SK-N-SH (cell line): ENCODE results near the gene KANTR. TPM values are rescaled to one million over a fixed set of nuclear protein-coding genes. Genes with fewer than 3 reads are reported as not detected.
"Not testable (repeated sequence)": the region's sequence is repeated elsewhere in the genome, so short reads cannot be mapped to it uniquely, and the experiment has no call there.

Experiments
- CTCF ChIA-PET: fragments of 300-600, 350-600 bp; formaldehyde crosslinking; extraction: SDS; loops from one replicate; lab custom pipeline; 2021; lab: Yijun Ruan, JAX
- POLR2A ChIA-PET: fragments of 350-600 bp; sonication (Branson Sonifier 250); formaldehyde crosslinking; extraction: SDS; loops from one replicate; lab custom pipeline; 2020; ENCODE audit warnings: antibody characterized with exemption, inconsistent platforms; lab: Yijun Ruan, JAX
- DNase-seq: peaks from one replicate; pipeline ENCODE4 v3.0.0; 2012
- H2AFZ ChIP-seq: fragments of 200-600 bp; sonication (generic); 2 replicates; pipeline ENCODE4 v1.8.1; 2016; ENCODE audit warnings: antibody characterized with exemption, mild to moderate bottlenecking, low read depth
- H3F3A ChIP-seq: fragments of 200-600 bp; sonication (generic); replicated peaks from 2 replicates; pipeline ENCODE3; 2016; ENCODE audit warnings: antibody characterized with exemption, mild to moderate bottlenecking; ENCODE audit not compliant: insufficient read depth
- H3K27ac ChIP-seq, 2 experiments: fragments of 200-500 bp in 1 of 2; fragments of 200-600 bp in 1 of 2; sonication (Bioruptor generic) in 1 of 2; sonication (generic), shearing (Covaris generic) in 1 of 2; 2 replicates each; pipeline versions ENCODE4 v1.5.1 to v1.6.1; 2014 to 2016; ENCODE audit warnings: low read depth in 2 of 2, inconsistent platforms in 1 of 2, low read length in 1 of 2, mild to moderate bottlenecking in 1 of 2, mixed read lengths in 1 of 2
- H3K27me3 ChIP-seq: fragments of 200-600 bp; sonication (generic), shearing (Covaris generic); 2 replicates; pipeline ENCODE4 v1.6.1; 2016; ENCODE audit warnings: mixed run types; ENCODE audit not compliant: insufficient read depth
- H3K36me3 ChIP-seq, 2 experiments: fragments of 200-500 bp in 1 of 2; fragments of 200-600 bp in 1 of 2; sonication (Bioruptor generic) in 1 of 2; sonication (generic) in 1 of 2; replicated peaks in 1 of 2; 2 replicates each; pipeline versions ENCODE3 to v1.5.1; 2014 to 2016; ENCODE audit warnings: low read length in 1 of 2, mild to moderate bottlenecking in 1 of 2; ENCODE audit not compliant: insufficient read depth in 2 of 2, control insufficient read depth in 1 of 2
- H3K4me1 ChIP-seq, 2 experiments: fragments of 200-500 bp in 1 of 2; fragments of 200-600 bp in 1 of 2; sonication (Bioruptor generic) in 1 of 2; sonication (generic), shearing (Covaris generic) in 1 of 2; 2 replicates each; pipeline versions ENCODE4 v1.5.1 to v1.6.1; 2014 to 2016; ENCODE audit warnings: low read depth in 1 of 2, low read length in 1 of 2, mixed run types in 1 of 2; ENCODE audit not compliant: insufficient read depth in 2 of 2, control insufficient read depth in 1 of 2
- H3K4me2 ChIP-seq: fragments of 200-600 bp; sonication (generic), shearing (Covaris generic); 2 replicates; pipeline ENCODE4 v1.6.1; 2017; ENCODE audit warnings: mixed run types
- H3K4me3 ChIP-seq, 2 experiments: fragments of 200-500 bp in 1 of 2; fragments of 200-600 bp in 1 of 2; sonication (Bioruptor generic) in 1 of 2; sonication (generic), shearing (Covaris generic) in 1 of 2; 2 replicates each; pipeline versions ENCODE4 v1.5.1 to v1.8.1; 2014 to 2016; ENCODE audit warnings: low read depth in 2 of 2, inconsistent platforms in 1 of 2, low read length in 1 of 2, mild to moderate bottlenecking in 1 of 2, mixed read lengths in 1 of 2, moderate library complexity in 1 of 2
- H3K79me2 ChIP-seq: fragments of 200-600 bp; sonication (generic); 2 replicates; pipeline ENCODE4 v1.8.1; 2017; ENCODE audit warnings: mild to moderate bottlenecking; ENCODE audit not compliant: insufficient read depth
- H3K9ac ChIP-seq: fragments of 200-600 bp; sonication (generic); 2 replicates; pipeline ENCODE4 v1.6.1; 2017; ENCODE audit warnings: mixed run types
- H3K9me2 ChIP-seq: fragments of 200-600 bp; sonication (generic); 2 replicates; pipeline ENCODE4 v1.6.1; 2017; ENCODE audit warnings: mixed run types
- H3K9me3 ChIP-seq: fragments of 200-600 bp; sonication (generic); 2 replicates; pipeline ENCODE4 v1.6.1; 2017; ENCODE audit warnings: mixed run types, mild to moderate bottlenecking, moderate library complexity
- H4K20me1 ChIP-seq: fragments of 200-600 bp; sonication (generic); 2 replicates; pipeline ENCODE4 v1.6.1; 2017; ENCODE audit warnings: mild to moderate bottlenecking, mixed run types; ENCODE audit not compliant: insufficient read depth
- ELF1 ChIP-seq: IDR thresholded peaks from 2 replicates; pipeline ENCODE4 v1.4.0; 2012
- EP300 ChIP-seq, 2 experiments: IDR thresholded peaks; 2 replicates each; pipeline versions ENCODE4 v1.4.0 to v1.6.1; 2012; ENCODE audit warnings: borderline replicate concordance in 1 of 2, low read depth in 1 of 2, low read length in 1 of 2
- FOSL2 ChIP-seq: IDR thresholded peaks from 2 replicates; pipeline ENCODE4 v1.4.0; 2012; ENCODE audit warnings: low read depth, mild to moderate bottlenecking, moderate library complexity, borderline replicate concordance
- FOXM1 ChIP-seq: IDR thresholded peaks from 2 replicates; pipeline ENCODE4 v1.4.0; 2012; ENCODE audit warnings: low read depth, mild to moderate bottlenecking
- GABPA ChIP-seq: IDR thresholded peaks from 2 replicates; pipeline ENCODE4 v1.4.0; 2012; ENCODE audit warnings: low read depth, mild to moderate bottlenecking
- MEF2A ChIP-seq: IDR thresholded peaks from 2 replicates; pipeline ENCODE4 v1.4.0; 2012; ENCODE audit warnings: low read depth, borderline replicate concordance
- MXI1 ChIP-seq: IDR thresholded peaks from 2 replicates; pipeline ENCODE4 v1.6.1; 2012; ENCODE audit warnings: mild to moderate bottlenecking, low read depth, low read length, improper control_type of control experiment
- NFIC ChIP-seq: IDR thresholded peaks from 2 replicates; pipeline ENCODE4 v1.4.0; 2012; ENCODE audit warnings: borderline replicate concordance
- NRF1 ChIP-seq: IDR thresholded peaks from 2 replicates; pipeline ENCODE4 v1.6.1; 2012; ENCODE audit warnings: low read depth, mild to moderate bottlenecking, low read length
- POLR2AphosphoS5 ChIP-seq: IDR thresholded peaks from 2 replicates; pipeline ENCODE4 v1.6.1; 2012; ENCODE audit warnings: low read depth, low read length
- RCOR1 ChIP-seq: fragments of 150-350 bp; IDR thresholded peaks from 2 replicates; pipeline ENCODE4 v1.6.1; 2017; ENCODE audit warnings: antibody characterized with exemption, low read length
- REST ChIP-seq: IDR thresholded peaks from 2 replicates; pipeline ENCODE4 v1.6.1; 2012; ENCODE audit warnings: mild to moderate bottlenecking, low read depth, low read length, moderate library complexity
- RXRA ChIP-seq: IDR thresholded peaks from 2 replicates; pipeline ENCODE4 v1.4.0; 2012; ENCODE audit warnings: low read depth, mild to moderate bottlenecking, borderline replicate concordance
- SIN3A ChIP-seq: IDR thresholded peaks from 2 replicates; pipeline ENCODE4 v1.6.1; 2012; ENCODE audit warnings: low read depth, mild to moderate bottlenecking, low read length, moderate library complexity, borderline replicate concordance
- TEAD4 ChIP-seq: IDR thresholded peaks from 2 replicates; pipeline ENCODE4 v1.4.0; 2012; ENCODE audit warnings: mild to moderate bottlenecking, borderline replicate concordance; ENCODE audit not compliant: insufficient read depth
- YY1 ChIP-seq: IDR thresholded peaks from 2 replicates; pipeline ENCODE4 v1.4.0; 2012; ENCODE audit warnings: low read depth, mild to moderate bottlenecking
- WGBS: methylation state at CpG from one replicate; pipeline ENCODE4 v1.1.6; 2017; ENCODE audit warnings: low lambda C conversion rate; 5-methylcytosine and 5-hydroxymethylcytosine counted together
- polyA plus RNA-seq, 3 experiments: library from polyadenylated mRNA; depleted of rRNA; stranded (reverse); fragments of >200 nt; gene quantifications; 2 replicates each; pipeline ENCODE4 v1.2.3, GENCODE V29; 2012
- TF ChIP-seq, protein P1 (sequence below): IDR thresholded peaks from 2 replicates; pipeline ENCODE4; 2012

KANTR gene
- polyA plus RNA-seq, 1 of the 3 experiments (the other 2 are of a cell fraction): 2.1 TPM

DNA sequence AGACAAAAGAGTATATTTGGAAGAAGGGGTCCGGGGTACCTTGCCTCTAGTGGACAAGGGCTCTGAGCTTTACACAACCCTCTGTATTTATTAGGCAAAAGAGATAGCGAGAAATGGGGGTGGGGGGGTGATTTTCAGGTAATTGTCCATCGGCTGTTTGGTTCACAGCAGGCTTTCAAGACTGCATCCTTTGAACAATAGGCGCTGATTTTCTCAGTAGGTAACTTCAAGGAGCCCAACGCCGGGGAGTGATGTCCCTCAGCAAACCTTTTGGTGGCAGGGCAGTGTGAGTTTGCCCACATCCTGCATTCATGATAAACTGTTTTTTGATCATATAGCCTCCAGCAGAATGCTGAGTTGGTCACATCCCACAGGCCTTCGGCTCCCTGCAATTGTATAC, 69.5 kb downstream of the KANTR start (continued):
- no peak for TF ChIP-seq REST
- TF ChIP-seq FOXM1: no peak
- TF ChIP-seq NRF1: no peak
- TF ChIP-seq MXI1: no peak
- no peak for TF ChIP-seq RXRA
- no peak for TF ChIP-seq YY1
- no peak for TF ChIP-seq GABPA
- TF ChIP-seq, all 33 proteins: peak for 0

- H3K27me3 ChIP-seq: peaks cover 21% of the 10 kb centered on the region; the same call in 1 of the 2 replicates
- H3K9me3 ChIP-seq, H3K4me1 ChIP-seq, H3K9me2 ChIP-seq, H3K79me2 ChIP-seq, DNase-seq, H3F3A ChIP-seq, H3K36me3 ChIP-seq, H3K4me2 ChIP-seq, H2AFZ ChIP-seq, H3K9ac ChIP-seq, CTCF ChIA-PET, H3K4me3 ChIP-seq, H3K27ac ChIP-seq, H4K20me1 ChIP-seq: not testable (repeated sequence)
- POLR2A ChIA-PET: interaction anchor here (0.6 kb wide), 1 partner anchor 116 kb away, joined by 3 read pairs; no protein-coding TSS in a partner anchor
- WGBS: 57% methylated on average over 6 of the region's 6 CpGs
Observed at GRCh38 chrX:53164566-53164965, 70.6 kb downstream of the KANTR start.

GRCh38 chrX:53166103-53166502, 72.2 kb downstream of the KANTR start:
- Histone ChIP-seq H3K4me3 (no peak overlapping the region), H3K9ac (no peak overlapping the region), H3K9me3 (no peaks in the 10 kb centered on the region), H3F3A (no peaks in the 10 kb centered on the region), H3K27ac (no peak overlapping the region), H3K79me2 (no peaks in the 10 kb centered on the region), H3K27me3 (peaks cover 21% of the 10 kb centered on the region; the same call in 1 of the 2 replicates), H3K4me2 (no peak overlapping the region), H3K4me1 (no peaks in the 10 kb centered on the region), H3K9me2 (no peaks in the 10 kb centered on the region), H3K36me3 (no peaks in the 10 kb centered on the region), H2AFZ (no peak overlapping the region)
- no peak for DNase-seq
- CTCF ChIA-PET: no interaction called here
- 67% methylated on average over 3 of the region's 3 CpGs for WGBS
- TF ChIP-seq GABPA: no peak
- TF ChIP-seq, all 33 proteins: peak for 0
- H4K20me1 ChIP-seq: no peaks in the 10 kb centered on the region
- POLR2A ChIA-PET: no interaction called here

DNA sequence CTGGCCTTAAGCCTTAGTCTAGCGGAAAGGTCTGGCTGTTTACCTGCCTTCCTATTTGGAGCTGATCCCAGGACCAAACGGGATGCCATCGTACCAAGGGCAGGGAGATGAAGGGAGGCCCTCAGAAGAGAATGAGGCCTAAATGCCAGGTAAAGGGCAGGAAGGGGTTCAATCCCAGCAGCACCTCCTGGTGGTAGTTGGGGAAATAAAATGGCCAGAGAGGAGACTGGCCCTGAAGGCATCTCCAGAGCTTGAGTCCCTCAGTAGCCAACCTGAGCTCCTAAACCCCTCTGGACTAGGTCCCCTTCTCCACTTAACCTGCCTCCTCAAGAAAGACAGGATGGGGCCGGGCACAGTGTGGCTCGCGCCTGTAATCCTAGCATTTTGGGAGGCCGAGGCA, 77.4 kb downstream of the KANTR start:
- no peaks in the 10 kb centered on the region for H3K9me3 ChIP-seq
- no peak overlapping the region for H3K27ac ChIP-seq
- 92% methylated on average over 7 of the region's 7 CpGs for WGBS
- no peaks in the 10 kb centered on the region for H3K4me1 ChIP-seq
- ChIA-PET CTCF (no interaction called here), POLR2A (no interaction called here)
- no peak for DNase-seq
- H3K9ac ChIP-seq: no peak overlapping the region
- no peaks in the 10 kb centered on the region for H4K20me1 ChIP-seq
- no peaks in the 10 kb centered on the region for H3K36me3 ChIP-seq
- no peaks in the 10 kb centered on the region for H3K9me2 ChIP-seq
- no peak overlapping the region for H3K4me3 ChIP-seq
- no peak overlapping the region for H3K4me2 ChIP-seq
- H3K79me2 ChIP-seq: no peaks in the 10 kb centered on the region
- H2AFZ ChIP-seq: no peak overlapping the region
- no peaks in the 10 kb centered on the region for H3F3A ChIP-seq
- no peaks in the 10 kb centered on the region for H3K27me3 ChIP-seq
- no peak for TF ChIP-seq TEAD4
- no peak for TF ChIP-seq POLR2AphosphoS5
- no peak for TF ChIP-seq ELF1
- no peak for TF ChIP-seq SIN3A
- TF ChIP-seq GABPA: no peak
- no peak for TF ChIP-seq FOSL2
- TF ChIP-seq MXI1: no peak
- no peak for TF ChIP-seq MEF2A
- no peak for TF ChIP-seq EP300 (IDR thresholded peaks at IDR 0.05; ENCODE audit: borderline replicate concordance in 1 of 2, low read depth in 1 of 2, low read length in 1 of 2)
- TF ChIP-seq NFIC: no peak
- no peak for TF ChIP-seq RCOR1
- TF ChIP-seq, protein P1, sequence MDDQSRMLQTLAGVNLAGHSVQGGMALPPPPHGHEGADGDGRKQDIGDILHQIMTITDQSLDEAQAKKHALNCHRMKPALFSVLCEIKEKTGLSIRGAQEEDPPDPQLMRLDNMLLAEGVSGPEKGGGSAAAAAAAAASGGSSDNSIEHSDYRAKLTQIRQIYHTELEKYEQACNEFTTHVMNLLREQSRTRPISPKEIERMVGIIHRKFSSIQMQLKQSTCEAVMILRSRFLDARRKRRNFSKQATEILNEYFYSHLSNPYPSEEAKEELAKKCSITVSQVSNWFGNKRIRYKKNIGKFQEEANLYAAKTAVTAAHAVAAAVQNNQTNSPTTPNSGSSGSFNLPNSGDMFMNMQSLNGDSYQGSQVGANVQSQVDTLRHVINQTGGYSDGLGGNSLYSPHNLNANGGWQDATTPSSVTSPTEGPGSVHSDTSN: no peak
